Ureter (tissue), 1 donor: Measurements from ENCODE around the gene SIPA1L3. TPM values are rescaled to one million over a fixed set of nuclear protein-coding genes. Genes with fewer than 3 reads are reported as not detected.
"Not testable (repeated sequence)": the region's sequence is repeated elsewhere in the genome, so short reads cannot be mapped to it uniquely, and the experiment has no call there.

Experiments used
- DNase-seq: peaks from one replicate; pipeline ENCODE4 v3.0.0-alpha.2; 2020; ENCODE audit warnings: low spot score
- total RNA-seq: library from RNA; stranded (reverse); gene quantifications from one replicate; pipeline ENCODE4 v1.2.4, GENCODE V29; 2023
- donor health status: DM: yes; HTN: yes; CAD: no.

The SIPA1L3 gene
- total RNA-seq, 1 donor from 2014 or later: 60.4 TPM

GRCh38 chr19:38044267-38045111 is 137.5 kb downstream of the SIPA1L3 start:
- no peak for DNase-seq

- DNase-seq: no peak
Measured at GRCh38 chr19:38045554-38046253, 138.7 kb downstream of the SIPA1L3 start.

GRCh38 chr19:38046254-38047048 is 139.4 kb downstream of the SIPA1L3 start:
- DNase-seq: no peak

- no peak for DNase-seq
Measured at GRCh38 chr19:38047049-38047438, 140.0 kb downstream of the SIPA1L3 start.

- DNase-seq: no peak
Measured at GRCh38 chr19:38047641-38048040, 140.6 kb downstream of the SIPA1L3 start.

GRCh38 chr19:38049105-38049649 is 142.2 kb downstream of the SIPA1L3 start:
- no peak for DNase-seq

- no peak for DNase-seq
Measured at GRCh38 chr19:38055010-38055409, 148.0 kb downstream of the SIPA1L3 start.

GRCh38 chr19:38055655-38056521 is 148.9 kb downstream of the SIPA1L3 start:
- no peak for DNase-seq

GRCh38 chr19:38056646-38057045 is 149.6 kb downstream of the SIPA1L3 start:
- no peak for DNase-seq

- peak; percentile 65 for DNase-seq
Measured at GRCh38 chr19:38057959-38058690, 151.1 kb downstream of the SIPA1L3 start.

- no peak for DNase-seq
Measured at GRCh38 chr19:38059897-38060296, 152.9 kb downstream of the SIPA1L3 start.

- no peak for DNase-seq
Measured at GRCh38 chr19:38060331-38060730, 153.3 kb downstream of the SIPA1L3 start.

- DNase-seq: no peak
Measured at GRCh38 chr19:38061294-38061693, 154.3 kb downstream of the SIPA1L3 start.

GRCh38 chr19:38062959-38063761 is 156.2 kb downstream of the SIPA1L3 start:
- DNase-seq: no peak

GRCh38 chr19:38063928-38064327 is 156.9 kb downstream of the SIPA1L3 start:
- DNase-seq: no peak

- DNase-seq: no peak
Measured at GRCh38 chr19:38064661-38065425, 157.8 kb downstream of the SIPA1L3 start.

- not testable (repeated sequence) for DNase-seq
Measured at GRCh38 chr19:38065775-38066174, 158.8 kb downstream of the SIPA1L3 start.

GRCh38 chr19:38068826-38069225 is 161.8 kb downstream of the SIPA1L3 start:
- no peak for DNase-seq

GRCh38 chr19:38070573-38070972 is 163.6 kb downstream of the SIPA1L3 start:
- no peak for DNase-seq
